PFSK-1 (cell line): ENCODE measurements around the gene TMEM45A.

Source experiments
- FOXP2 ChIP-seq: optimal IDR thresholded peaks from 2 replicates; pipeline ENCODE3; 2011; ENCODE audit warnings: borderline replicate concordance, control low read depth, inconsistent platforms; ENCODE audit not compliant: insufficient read depth; ENCODE audit errors: extremely low read length, extremely low read depth
- POLR2AphosphoS5 ChIP-seq: IDR thresholded peaks from 2 replicates; pipeline ENCODE4 v1.6.1; 2012; ENCODE audit warnings: low read depth, mild to moderate bottlenecking, control low read depth, low read length, moderate library complexity
- REST ChIP-seq, 2 experiments: IDR thresholded peaks; 2 replicates each; pipeline versions ENCODE4 v1.6.1 to v1.8.0; 2011 to 2012; ENCODE audit warnings: low read depth in 2 of 2, low read length in 2 of 2, control low read depth in 1 of 2, inconsistent platforms in 1 of 2, mild to moderate bottlenecking in 1 of 2, moderate library complexity in 1 of 2; ENCODE audit not compliant: insufficient read depth in 1 of 2
- SIN3A ChIP-seq: IDR thresholded peaks from 2 replicates; pipeline ENCODE4 v1.6.1; 2012; ENCODE audit warnings: mild to moderate bottlenecking, low read length, moderate library complexity, borderline replicate concordance; ENCODE audit not compliant: insufficient read depth
- TAF1 ChIP-seq: IDR thresholded peaks from 2 replicates; pipeline ENCODE4 v1.6.1; 2012; ENCODE audit warnings: low read length, control low read depth, borderline replicate concordance; ENCODE audit not compliant: insufficient read depth

Gene TMEM45A

GRCh38 chr3:100465892-100466777 is 26.3 kb upstream of the TMEM45A start:
- TF ChIP-seq FOXP2 (no peak), REST (IDR thresholded peaks at IDR 0.05; ENCODE audit: insufficient read depth in 1 of 2, low read depth in 2 of 2, low read length in 2 of 2) (no peak), SIN3A (no peak), TAF1 (no peak)

- TF ChIP-seq SIN3A (no peak), FOXP2 (no peak), REST (IDR thresholded peaks at IDR 0.05; ENCODE audit: insufficient read depth in 1 of 2, low read depth in 2 of 2, low read length in 2 of 2) (no peak), POLR2AphosphoS5 (no peak), TAF1 (no peak)
Measured at GRCh38 chr3:100467133-100467532, 25.3 kb upstream of the TMEM45A start.

GRCh38 chr3:100468676-100469075 is 23.7 kb upstream of the TMEM45A start:
- TF ChIP-seq REST (IDR thresholded peaks at IDR 0.05; ENCODE audit: insufficient read depth in 1 of 2, low read depth in 2 of 2, low read length in 2 of 2), result no peak
- no peak for TF ChIP-seq TAF1
- TF ChIP-seq SIN3A, result no peak
- TF ChIP-seq FOXP2, result no peak

GRCh38 chr3:100470951-100471350 is 21.5 kb upstream of the TMEM45A start:
- TF ChIP-seq REST (IDR thresholded peaks at IDR 0.05; ENCODE audit: insufficient read depth in 1 of 2, low read depth in 2 of 2, low read length in 2 of 2) (no peak), SIN3A (no peak), FOXP2 (no peak), POLR2AphosphoS5 (no peak), TAF1 (no peak)

- no peak for TF ChIP-seq TAF1
- no peak for TF ChIP-seq SIN3A
- TF ChIP-seq REST (IDR thresholded peaks at IDR 0.05; ENCODE audit: insufficient read depth in 1 of 2, low read depth in 2 of 2, low read length in 2 of 2), result no peak
- no peak for TF ChIP-seq FOXP2
- TF ChIP-seq POLR2AphosphoS5, result no peak
Measured at GRCh38 chr3:100471444-100471843, 21.0 kb upstream of the TMEM45A start.
